Measurements from ENCODE around the gene ADCK2. TPM values are rescaled to one million over a fixed set of nuclear protein-coding genes. Genes with fewer than 3 reads are reported as not detected.
"Not testable (repeated sequence)": the region's sequence is repeated elsewhere in the genome, so short reads cannot be mapped to it uniquely, and the experiment has no call there.

Gene ADCK2
- total RNA-seq, 1 donor from 2014 or later, result 15.1 TPM

GRCh38 chr7:140697447-140698143 lies 24.9 kb downstream of the ADCK2 start:
- no peaks in the 10 kb centered on the region for H3K27me3 ChIP-seq (ENCODE audit: control insufficient read depth in 3 of 3, insufficient read depth in 3 of 3, low read length in 3 of 3)

GRCh38 chr7:140698477-140698876 lies 25.7 kb downstream of the ADCK2 start:
- Histone ChIP-seq H3K9ac (ENCODE audit: low read depth in 1 of 3, low read length in 3 of 3) (no peak overlapping the region), H3K9me3 (ENCODE audit: control insufficient read depth in 3 of 3, low read length in 3 of 3) (no peaks in the 10 kb centered on the region), H3K4me1 (ENCODE audit: control insufficient read depth in 3 of 3, insufficient read depth in 3 of 3, low read length in 3 of 3) (peaks cover 19 to 25% (median 20%) of the 10 kb centered on the region in 3 donors), H3K4me3 (ENCODE audit: low read length in 3 of 3) (peak overlapping the region in 2 of 3 donors; percentile 17 to 98), H3K27ac (ENCODE audit: low read depth, low read length) (no peak overlapping the region), H3K36me3 (ENCODE audit: control insufficient read depth in 3 of 3, insufficient read depth in 3 of 3, low read length in 3 of 3) (peaks cover 0 to 7% (median 2%) of the 10 kb centered on the region in 3 donors), H3K27me3 (ENCODE audit: control insufficient read depth in 3 of 3, insufficient read depth in 3 of 3, low read length in 3 of 3) (no peaks in the 10 kb centered on the region)

More at GRCh38 chr7:140697447-140698143, 24.9 kb downstream of the ADCK2 start:
- peak overlapping the region; percentile 96 for H3K27ac ChIP-seq (ENCODE audit: low read depth, low read length)
- H3K9ac ChIP-seq (ENCODE audit: low read depth in 1 of 3, low read length in 3 of 3), result peak overlapping the region; percentile 92 to 97 (median 97)
- H3K9me3 ChIP-seq (ENCODE audit: control insufficient read depth in 3 of 3, low read length in 3 of 3), result no peaks in the 10 kb centered on the region
- H3K4me1 ChIP-seq (ENCODE audit: control insufficient read depth in 3 of 3, insufficient read depth in 3 of 3, low read length in 3 of 3), result peaks cover 19 to 25% (median 20%) of the 10 kb centered on the region in 3 donors
- H3K4me3 ChIP-seq (ENCODE audit: low read length in 3 of 3), result peak overlapping the region; percentile 86 to 99 (median 98)
- H3K36me3 ChIP-seq (ENCODE audit: control insufficient read depth in 3 of 3, insufficient read depth in 3 of 3, low read length in 3 of 3), result peaks cover 0 to 4% (median 0%) of the 10 kb centered on the region in 3 donors

- Histone ChIP-seq H3K4me3 (ENCODE audit: low read length in 3 of 3) (no peak overlapping the region), H3K27ac (ENCODE audit: low read depth, low read length) (no peak overlapping the region), H3K36me3 (ENCODE audit: control insufficient read depth in 3 of 3, insufficient read depth in 3 of 3, low read length in 3 of 3) (peaks cover 13 to 27% (median 18%) of the 10 kb centered on the region in 3 donors), H3K9me3 (ENCODE audit: control insufficient read depth in 3 of 3, low read length in 3 of 3) (no peaks in the 10 kb centered on the region), H3K27me3 (ENCODE audit: control insufficient read depth in 3 of 3, insufficient read depth in 3 of 3, low read length in 3 of 3) (no peaks in the 10 kb centered on the region), H3K4me1 (ENCODE audit: control insufficient read depth in 3 of 3, insufficient read depth in 3 of 3, low read length in 3 of 3) (peaks cover 7 to 9% (median 7%) of the 10 kb centered on the region in 3 donors), H3K9ac (ENCODE audit: low read depth in 1 of 3, low read length in 3 of 3) (peak overlapping the region in 1 of 3 donors; percentile 8)
Observed at GRCh38 chr7:140702774-140703173, 30.0 kb downstream of the ADCK2 start.

GRCh38 chr7:140704205-140704604 lies 31.5 kb downstream of the ADCK2 start:
- no peak overlapping the region for H3K4me3 ChIP-seq (ENCODE audit: low read length in 3 of 3)
- H3K9me3 ChIP-seq (ENCODE audit: control insufficient read depth in 3 of 3, low read length in 3 of 3), result no peaks in the 10 kb centered on the region
- H3K27ac ChIP-seq (ENCODE audit: low read depth, low read length), result no peak overlapping the region
- H3K9ac ChIP-seq (ENCODE audit: low read depth in 1 of 3, low read length in 3 of 3), result no peak overlapping the region
- no peaks in the 10 kb centered on the region for H3K4me1 ChIP-seq (ENCODE audit: control insufficient read depth in 3 of 3, insufficient read depth in 3 of 3, low read length in 3 of 3)
- no peaks in the 10 kb centered on the region for H3K27me3 ChIP-seq (ENCODE audit: control insufficient read depth in 3 of 3, insufficient read depth in 3 of 3, low read length in 3 of 3)
- H3K36me3 ChIP-seq (ENCODE audit: control insufficient read depth in 3 of 3, insufficient read depth in 3 of 3, low read length in 3 of 3), result peaks cover 13 to 27% (median 18%) of the 10 kb centered on the region in 3 donors

GRCh38 chr7:140707132-140707531 lies 34.4 kb downstream of the ADCK2 start:
- H3K27me3 ChIP-seq (ENCODE audit: control insufficient read depth in 3 of 3, insufficient read depth in 3 of 3, low read length in 3 of 3), result no peaks in the 10 kb centered on the region
- no peak overlapping the region for H3K9ac ChIP-seq (ENCODE audit: low read depth in 1 of 3, low read length in 3 of 3)
- H3K27ac ChIP-seq (ENCODE audit: low read depth, low read length), result no peak overlapping the region
- no peaks in the 10 kb centered on the region for H3K9me3 ChIP-seq (ENCODE audit: control insufficient read depth in 3 of 3, low read length in 3 of 3)
- H3K36me3 ChIP-seq (ENCODE audit: control insufficient read depth in 3 of 3, insufficient read depth in 3 of 3, low read length in 3 of 3), result peaks cover 13 to 27% (median 18%) of the 10 kb centered on the region in 3 donors
- no peak overlapping the region for H3K4me3 ChIP-seq (ENCODE audit: low read length in 3 of 3)
- no peaks in the 10 kb centered on the region for H3K4me1 ChIP-seq (ENCODE audit: control insufficient read depth in 3 of 3, insufficient read depth in 3 of 3, low read length in 3 of 3)

- peaks cover 12 to 23% (median 18%) of the 10 kb centered on the region in 3 donors for H3K36me3 ChIP-seq (ENCODE audit: control insufficient read depth in 3 of 3, insufficient read depth in 3 of 3, low read length in 3 of 3)
- H3K9ac ChIP-seq (ENCODE audit: low read depth in 1 of 3, low read length in 3 of 3); H3K27me3 ChIP-seq (ENCODE audit: control insufficient read depth in 3 of 3, insufficient read depth in 3 of 3, low read length in 3 of 3); H3K4me3 ChIP-seq (ENCODE audit: low read length in 3 of 3); H3K9me3 ChIP-seq (ENCODE audit: control insufficient read depth in 3 of 3, low read length in 3 of 3); H3K4me1 ChIP-seq (ENCODE audit: control insufficient read depth in 3 of 3, insufficient read depth in 3 of 3, low read length in 3 of 3); H3K27ac ChIP-seq (ENCODE audit: low read depth, low read length): not testable (repeated sequence)
Observed at GRCh38 chr7:140708764-140709163, 36.0 kb downstream of the ADCK2 start.

- not testable (repeated sequence) for H3K4me1 ChIP-seq (ENCODE audit: control insufficient read depth in 3 of 3, insufficient read depth in 3 of 3, low read length in 3 of 3); H3K36me3 ChIP-seq (ENCODE audit: control insufficient read depth in 3 of 3, insufficient read depth in 3 of 3, low read length in 3 of 3); H3K9ac ChIP-seq (ENCODE audit: low read depth in 1 of 3, low read length in 3 of 3)
Observed at GRCh38 chr7:140712392-140712791, 39.6 kb downstream of the ADCK2 start.

GRCh38 chr7:140714331-140715040 lies 41.7 kb downstream of the ADCK2 start:
- Histone ChIP-seq H3K27me3 (ENCODE audit: control insufficient read depth in 3 of 3, insufficient read depth in 3 of 3, low read length in 3 of 3) (no peaks in the 10 kb centered on the region), H3K4me1 (ENCODE audit: control insufficient read depth in 3 of 3, insufficient read depth in 3 of 3, low read length in 3 of 3) (no peaks in the 10 kb centered on the region), H3K27ac (ENCODE audit: low read depth, low read length) (no peak overlapping the region), H3K9ac (ENCODE audit: low read depth in 1 of 3, low read length in 3 of 3) (no peak overlapping the region), H3K4me3 (ENCODE audit: low read length in 3 of 3) (no peak overlapping the region), H3K9me3 (ENCODE audit: control insufficient read depth in 3 of 3, low read length in 3 of 3) (no peaks in the 10 kb centered on the region), H3K36me3 (ENCODE audit: control insufficient read depth in 3 of 3, insufficient read depth in 3 of 3, low read length in 3 of 3) (no peaks in the 10 kb centered on the region)

More at GRCh38 chr7:140712392-140712791, 39.6 kb downstream of the ADCK2 start:
- not testable (repeated sequence) for H3K27me3 ChIP-seq (ENCODE audit: control insufficient read depth in 3 of 3, insufficient read depth in 3 of 3, low read length in 3 of 3); H3K27ac ChIP-seq (ENCODE audit: low read depth, low read length); H3K4me3 ChIP-seq (ENCODE audit: low read length in 3 of 3); H3K9me3 ChIP-seq (ENCODE audit: control insufficient read depth in 3 of 3, low read length in 3 of 3)

- Histone ChIP-seq H3K9me3 (ENCODE audit: control insufficient read depth in 3 of 3, low read length in 3 of 3) (no peaks in the 10 kb centered on the region), H3K4me1 (ENCODE audit: control insufficient read depth in 3 of 3, insufficient read depth in 3 of 3, low read length in 3 of 3) (no peaks in the 10 kb centered on the region), H3K36me3 (ENCODE audit: control insufficient read depth in 3 of 3, insufficient read depth in 3 of 3, low read length in 3 of 3) (no peaks in the 10 kb centered on the region), H3K9ac (ENCODE audit: low read depth in 1 of 3, low read length in 3 of 3) (no peak overlapping the region), H3K4me3 (ENCODE audit: low read length in 3 of 3) (no peak overlapping the region), H3K27me3 (ENCODE audit: control insufficient read depth in 3 of 3, insufficient read depth in 3 of 3, low read length in 3 of 3) (no peaks in the 10 kb centered on the region), H3K27ac (ENCODE audit: low read depth, low read length) (no peak overlapping the region)
Observed at GRCh38 chr7:140719721-140720120, 47.0 kb downstream of the ADCK2 start.

- no peak overlapping the region for H3K9ac ChIP-seq (ENCODE audit: low read depth in 1 of 3, low read length in 3 of 3)
Observed at GRCh38 chr7:140722254-140722653, 49.5 kb downstream of the ADCK2 start.

More at GRCh38 chr7:140722254-140722653, 49.5 kb downstream of the ADCK2 start:
- H3K27ac ChIP-seq (ENCODE audit: low read depth, low read length), result no peak overlapping the region
- no peaks in the 10 kb centered on the region for H3K27me3 ChIP-seq (ENCODE audit: control insufficient read depth in 3 of 3, insufficient read depth in 3 of 3, low read length in 3 of 3)
- no peaks in the 10 kb centered on the region for H3K36me3 ChIP-seq (ENCODE audit: control insufficient read depth in 3 of 3, insufficient read depth in 3 of 3, low read length in 3 of 3)
- H3K4me3 ChIP-seq (ENCODE audit: low read length in 3 of 3), result no peak overlapping the region
- H3K4me1 ChIP-seq (ENCODE audit: control insufficient read depth in 3 of 3, insufficient read depth in 3 of 3, low read length in 3 of 3), result no peaks in the 10 kb centered on the region
- no peaks in the 10 kb centered on the region for H3K9me3 ChIP-seq (ENCODE audit: control insufficient read depth in 3 of 3, low read length in 3 of 3)

All from skeletal muscle tissue (tissue), 4 donors.